ENCODE measurements around the gene STK32B.
"Not testable (repeated sequence)": the region's sequence is repeated elsewhere in the genome, so short reads cannot be mapped to it uniquely, and the experiment has no call there.

DNA sequence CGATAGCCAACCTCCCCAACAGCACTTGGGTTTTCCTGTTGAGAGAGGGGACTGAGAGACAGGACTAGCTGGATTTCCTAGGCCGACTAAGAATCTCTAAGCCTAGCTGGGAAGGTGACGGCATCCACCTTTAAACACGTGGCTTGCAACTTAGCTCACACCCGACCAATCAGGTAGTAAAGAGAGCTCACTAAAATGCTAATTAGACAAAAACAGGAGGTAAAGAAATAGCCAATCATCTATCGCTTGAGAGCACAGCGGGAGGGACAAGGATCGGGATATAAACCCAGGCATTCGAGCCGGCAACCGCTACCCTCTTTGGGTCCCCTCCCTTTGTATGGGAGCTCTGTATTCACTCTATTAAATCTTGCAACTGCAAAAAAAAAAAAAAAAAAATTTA is 44.3 kb upstream of the STK32B start:
- TF ChIP-seq, protein P1, sequence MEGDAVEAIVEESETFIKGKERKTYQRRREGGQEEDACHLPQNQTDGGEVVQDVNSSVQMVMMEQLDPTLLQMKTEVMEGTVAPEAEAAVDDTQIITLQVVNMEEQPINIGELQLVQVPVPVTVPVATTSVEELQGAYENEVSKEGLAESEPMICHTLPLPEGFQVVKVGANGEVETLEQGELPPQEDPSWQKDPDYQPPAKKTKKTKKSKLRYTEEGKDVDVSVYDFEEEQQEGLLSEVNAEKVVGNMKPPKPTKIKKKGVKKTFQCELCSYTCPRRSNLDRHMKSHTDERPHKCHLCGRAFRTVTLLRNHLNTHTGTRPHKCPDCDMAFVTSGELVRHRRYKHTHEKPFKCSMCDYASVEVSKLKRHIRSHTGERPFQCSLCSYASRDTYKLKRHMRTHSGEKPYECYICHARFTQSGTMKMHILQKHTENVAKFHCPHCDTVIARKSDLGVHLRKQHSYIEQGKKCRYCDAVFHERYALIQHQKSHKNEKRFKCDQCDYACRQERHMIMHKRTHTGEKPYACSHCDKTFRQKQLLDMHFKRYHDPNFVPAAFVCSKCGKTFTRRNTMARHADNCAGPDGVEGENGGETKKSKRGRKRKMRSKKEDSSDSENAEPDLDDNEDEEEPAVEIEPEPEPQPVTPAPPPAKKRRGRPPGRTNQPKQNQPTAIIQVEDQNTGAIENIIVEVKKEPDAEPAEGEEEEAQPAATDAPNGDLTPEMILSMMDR (conservative IDR thresholded peaks at IDR 0.05; ENCODE audit: low read length): not testable (repeated sequence)
- TF ChIP-seq EZH2phosphoT487 (IDR thresholded peaks at IDR 0.05; ENCODE audit: borderline replicate concordance): not testable (repeated sequence)

Measured in Loucy (cell line).